Measurements from ENCODE around the gene EPS15.

DNA sequence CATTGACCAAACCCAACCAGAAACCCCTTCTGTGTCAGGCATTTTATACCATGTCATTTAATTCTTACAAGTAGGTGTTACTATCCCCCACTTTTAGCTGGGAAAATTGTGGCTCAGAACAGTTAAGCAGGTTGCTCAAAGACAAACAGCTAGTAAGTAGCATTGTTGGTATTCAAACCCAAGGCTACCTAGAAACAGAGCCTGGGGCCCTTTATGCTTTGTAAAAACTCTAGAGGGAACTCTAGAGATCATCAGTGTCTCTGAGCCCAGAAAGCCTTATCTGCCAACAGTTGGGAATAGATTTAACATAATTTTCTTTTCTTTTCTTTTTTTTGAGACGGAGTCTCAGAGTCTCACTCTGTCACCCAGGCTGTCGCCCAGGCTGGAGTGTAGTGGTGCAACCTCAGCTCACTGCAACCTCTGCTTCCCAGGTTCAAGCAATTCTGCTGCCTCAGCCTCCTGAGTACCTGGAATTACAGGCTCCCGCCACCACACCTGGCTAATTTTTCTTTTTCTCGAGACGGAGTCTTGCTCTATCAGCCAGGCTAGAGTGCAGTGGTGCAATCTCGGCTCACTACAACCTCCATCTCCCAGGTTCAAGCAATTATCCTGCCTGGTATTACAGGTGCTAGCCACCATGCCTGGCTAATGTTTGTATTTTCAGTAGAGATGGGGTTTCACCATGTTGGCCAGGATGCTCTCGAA is 49.3 kb upstream of the EPS15 start:
- no peak for TF ChIP-seq POLR2AphosphoS5 (IDR thresholded peaks at IDR 0.05)
- TF ChIP-seq, protein P1, sequence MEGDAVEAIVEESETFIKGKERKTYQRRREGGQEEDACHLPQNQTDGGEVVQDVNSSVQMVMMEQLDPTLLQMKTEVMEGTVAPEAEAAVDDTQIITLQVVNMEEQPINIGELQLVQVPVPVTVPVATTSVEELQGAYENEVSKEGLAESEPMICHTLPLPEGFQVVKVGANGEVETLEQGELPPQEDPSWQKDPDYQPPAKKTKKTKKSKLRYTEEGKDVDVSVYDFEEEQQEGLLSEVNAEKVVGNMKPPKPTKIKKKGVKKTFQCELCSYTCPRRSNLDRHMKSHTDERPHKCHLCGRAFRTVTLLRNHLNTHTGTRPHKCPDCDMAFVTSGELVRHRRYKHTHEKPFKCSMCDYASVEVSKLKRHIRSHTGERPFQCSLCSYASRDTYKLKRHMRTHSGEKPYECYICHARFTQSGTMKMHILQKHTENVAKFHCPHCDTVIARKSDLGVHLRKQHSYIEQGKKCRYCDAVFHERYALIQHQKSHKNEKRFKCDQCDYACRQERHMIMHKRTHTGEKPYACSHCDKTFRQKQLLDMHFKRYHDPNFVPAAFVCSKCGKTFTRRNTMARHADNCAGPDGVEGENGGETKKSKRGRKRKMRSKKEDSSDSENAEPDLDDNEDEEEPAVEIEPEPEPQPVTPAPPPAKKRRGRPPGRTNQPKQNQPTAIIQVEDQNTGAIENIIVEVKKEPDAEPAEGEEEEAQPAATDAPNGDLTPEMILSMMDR (IDR thresholded peaks at IDR 0.05): no peak
